Kidney (tissue), 14 donors: Measurements from ENCODE around the gene LPIN1. TPM values are rescaled to one million over a fixed set of nuclear protein-coding genes. Genes with fewer than 3 reads are reported as not detected.

Experiments used
- DNase-seq, 5 donors: peaks; one replicate each; pipeline ENCODE4 v3.0.0-alpha.2; 2013 to 2020
- FAIRE-seq: peaks from 2 replicates; lab custom pipeline; 2012; peaks lifted over from hg19 to GRCh38; lab: Jason Lieb, UNC
- H3K27ac ChIP-seq, 2 donors: one replicate each; pipeline ENCODE4 v1.7.0; 2013; ENCODE audit warnings: low read depth in 2 of 2, low read length in 2 of 2, inconsistent platforms in 1 of 2
- H3K27me3 ChIP-seq: one replicate; pipeline ENCODE4 v1.7.1; 2013; ENCODE audit warnings: low read length, inconsistent platforms; ENCODE audit not compliant: control insufficient read depth, insufficient read depth
- H3K36me3 ChIP-seq, 3 donors: one replicate each; pipeline versions ENCODE4 v1.7.0 to v1.7.1; 2013; ENCODE audit warnings: low read length in 3 of 3, control low read depth in 1 of 3, inconsistent platforms in 1 of 3; ENCODE audit not compliant: insufficient read depth in 3 of 3, control insufficient read depth in 2 of 3
- H3K4me1 ChIP-seq, 3 donors: one replicate each; pipeline versions ENCODE4 v1.7.0 to v1.7.1; 2013; ENCODE audit warnings: low read length in 3 of 3, inconsistent platforms in 1 of 3, low read depth in 1 of 3; ENCODE audit not compliant: control insufficient read depth in 2 of 3, insufficient read depth in 2 of 3
- H3K4me3 ChIP-seq, 3 donors: one replicate each; pipeline versions ENCODE4 v1.7.0 to v1.8.1; 2013; ENCODE audit warnings: low read length in 3 of 3, control low read depth in 1 of 3, inconsistent platforms in 1 of 3
- H3K9ac ChIP-seq, 3 donors: one replicate each; pipeline versions ENCODE4 v1.7.0 to v1.7.1; 2013; ENCODE audit warnings: low read length in 3 of 3, control low read depth in 1 of 3, inconsistent platforms in 1 of 3
- H3K9me3 ChIP-seq, 3 donors: one replicate each; pipeline versions ENCODE4 v1.7.0 to v1.7.1; 2013; ENCODE audit warnings: low read length in 3 of 3, control low read depth in 1 of 3, inconsistent platforms in 1 of 3; ENCODE audit not compliant: control insufficient read depth in 2 of 3, insufficient read depth in 1 of 3
- CTCF ChIP-seq: IDR thresholded peaks from 3 replicates; pipeline ENCODE4 v1.5.1; 2012; ENCODE audit warnings: mild to moderate bottlenecking, moderate library complexity, borderline replicate concordance; ENCODE audit not compliant: insufficient read depth; ENCODE audit errors: extremely low read depth
- intact Hi-C: fragments of 100-400 bp; cut with DNase I; formaldehyde crosslinking; loops from one replicate; pipeline ENCODE4 v1.11.1; 2022
- polyA plus RNA-seq: library from polyadenylated mRNA; stranded (reverse); fragments of 350-450 nt; fragmentation: Illumina TruSeq; extraction: RNeasy Lipid Tissue Mini Kit (QIAGEN cat#74804); gene quantifications from one replicate; pipeline ENCODE4 v1.2.3, GENCODE V29; 2014; ENCODE audit warnings: low read depth, low replicate concordance; ENCODE audit not compliant: insufficient read depth
- total RNA-seq: library from RNA; stranded (reverse); fragmentation: NEBNext Ultra II Directional; extraction: Animal tissue kit (Norgen Biotek cat#: 25700); gene quantifications from one replicate; pipeline ENCODE4 v1.2.1, GENCODE V29; 2021
- donor health status: control.
- donor health status: control.
- donor health status: control.
- donor health status: control.
- donor health status: control.
- donor health status: DM: yes; HTN: yes; CAD: no.
- donor health status: Normal renal cell carcinoma (clear cell type).

Gene LPIN1
- total and polyA plus RNA-seq, 2 donors from 2014 or later = 11.8 to 36.8 TPM

- TF ChIP-seq CTCF = no peak
- Histone ChIP-seq H3K27ac (no peak overlapping the region), H3K36me3 (no peaks in the 10 kb centered on the region), H3K9ac (no peak overlapping the region), H3K27me3 (no peaks in the 10 kb centered on the region), H3K4me1 (peaks cover 0 to 2% (median 0%) of the 10 kb centered on the region in 3 donors), H3K9me3 (no peaks in the 10 kb centered on the region), H3K4me3 (no peak overlapping the region)
- no peak for DNase-seq
- intact Hi-C loops = no loop called here
- no peak for FAIRE-seq
Measured at GRCh38 chr2:11705711-11706110, 40.7 kb upstream of the LPIN1 start.

- FAIRE-seq = no peak
- intact Hi-C loops = no loop called here
Measured at GRCh38 chr2:11708106-11708505, 38.3 kb upstream of the LPIN1 start.

GRCh38 chr2:11709293-11709692, 37.1 kb upstream of the LPIN1 start:
- FAIRE-seq = no peak
- Histone ChIP-seq H3K27me3 (no peaks in the 10 kb centered on the region), H3K4me1 (peaks cover 0 to 6% (median 0%) of the 10 kb centered on the region in 3 donors), H3K27ac (no peak overlapping the region), H3K4me3 (no peak overlapping the region), H3K9me3 (no peaks in the 10 kb centered on the region), H3K36me3 (no peaks in the 10 kb centered on the region), H3K9ac (no peak overlapping the region)
- TF ChIP-seq CTCF = no peak
- intact Hi-C loops = no loop called here
- no peak for DNase-seq

More at GRCh38 chr2:11708106-11708505, 38.3 kb upstream of the LPIN1 start:
- H3K4me1 ChIP-seq = peaks cover 0 to 6% (median 0%) of the 10 kb centered on the region in 3 donors
- H3K36me3 ChIP-seq = no peaks in the 10 kb centered on the region
- no peak overlapping the region for H3K27ac ChIP-seq
- no peaks in the 10 kb centered on the region for H3K9me3 ChIP-seq
- no peaks in the 10 kb centered on the region for H3K27me3 ChIP-seq
- no peak for DNase-seq
- no peak for TF ChIP-seq CTCF
- H3K9ac ChIP-seq = no peak overlapping the region
- no peak overlapping the region for H3K4me3 ChIP-seq

- Histone ChIP-seq H3K27ac (no peak overlapping the region), H3K27me3 (no peaks in the 10 kb centered on the region), H3K9ac (no peak overlapping the region), H3K9me3 (no peaks in the 10 kb centered on the region), H3K4me1 (peaks cover 0 to 6% (median 0%) of the 10 kb centered on the region in 3 donors), H3K36me3 (no peaks in the 10 kb centered on the region), H3K4me3 (no peak overlapping the region)
- FAIRE-seq (no peak), DNase-seq (no peak)
- intact Hi-C loops = no loop called here
- no peak for TF ChIP-seq CTCF
Measured at GRCh38 chr2:11710210-11710609, 36.2 kb upstream of the LPIN1 start.
